ENCODE data around the gene HNRNPK.

DNA sequence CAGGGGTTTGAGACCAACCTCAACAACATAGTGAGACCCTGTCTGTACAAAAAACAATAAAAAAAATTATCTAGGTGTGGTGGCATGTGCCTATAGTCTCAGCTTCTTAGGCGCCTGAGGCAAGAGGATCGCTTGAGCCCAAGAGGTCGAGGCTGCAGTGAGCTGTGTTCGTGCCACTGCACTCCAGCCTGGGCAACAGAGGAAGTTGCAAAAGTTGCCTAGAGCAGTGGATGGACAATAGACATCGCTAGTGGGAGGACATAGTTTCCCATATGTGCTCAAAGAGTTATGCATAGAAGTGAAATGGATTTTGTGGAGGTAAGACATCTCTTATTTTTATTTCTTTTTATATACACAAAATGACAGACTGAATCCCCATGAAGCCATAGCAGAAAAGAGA, 19.0 kb downstream of the HNRNPK start:
- TF ChIP-seq, protein P1, sequence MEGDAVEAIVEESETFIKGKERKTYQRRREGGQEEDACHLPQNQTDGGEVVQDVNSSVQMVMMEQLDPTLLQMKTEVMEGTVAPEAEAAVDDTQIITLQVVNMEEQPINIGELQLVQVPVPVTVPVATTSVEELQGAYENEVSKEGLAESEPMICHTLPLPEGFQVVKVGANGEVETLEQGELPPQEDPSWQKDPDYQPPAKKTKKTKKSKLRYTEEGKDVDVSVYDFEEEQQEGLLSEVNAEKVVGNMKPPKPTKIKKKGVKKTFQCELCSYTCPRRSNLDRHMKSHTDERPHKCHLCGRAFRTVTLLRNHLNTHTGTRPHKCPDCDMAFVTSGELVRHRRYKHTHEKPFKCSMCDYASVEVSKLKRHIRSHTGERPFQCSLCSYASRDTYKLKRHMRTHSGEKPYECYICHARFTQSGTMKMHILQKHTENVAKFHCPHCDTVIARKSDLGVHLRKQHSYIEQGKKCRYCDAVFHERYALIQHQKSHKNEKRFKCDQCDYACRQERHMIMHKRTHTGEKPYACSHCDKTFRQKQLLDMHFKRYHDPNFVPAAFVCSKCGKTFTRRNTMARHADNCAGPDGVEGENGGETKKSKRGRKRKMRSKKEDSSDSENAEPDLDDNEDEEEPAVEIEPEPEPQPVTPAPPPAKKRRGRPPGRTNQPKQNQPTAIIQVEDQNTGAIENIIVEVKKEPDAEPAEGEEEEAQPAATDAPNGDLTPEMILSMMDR (IDR thresholded peaks at IDR 0.05; ENCODE audit: borderline replicate concordance, extremely low read depth, low read length, poor library complexity, severe bottlenecking): no peak
- no peak for TF ChIP-seq EZH2 (IDR thresholded peaks at IDR 0.05; ENCODE audit: borderline replicate concordance, low read depth, low read length, severe bottlenecking)

Data from DND-41 (cell line).